Activated CD4-positive, alpha-beta T cell treated with anti-CD3 and anti-CD28 coated beads for 36 hours (primary cell): ENCODE results near the gene EIF4EBP2. TPM values are rescaled to one million over a fixed set of nuclear protein-coding genes. Genes with fewer than 3 reads are reported as not detected.

Source experiments
- ATAC-seq: fragments of 200-7000 bp; cut with Tn5 transposase; one replicate; pipeline ENCODE4 v1.10.0; 2021; ENCODE audit warnings: mild to moderate bottlenecking, moderate library complexity
- CTCF ChIA-PET: fragments of 350-600 bp; sonication (Branson Sonifier 250); formaldehyde crosslinking; loops from one replicate; lab custom pipeline; 2021; ENCODE audit warnings: antibody characterized with exemption; lab: Charles Lee
- POLR2A ChIA-PET: fragments of 350-600 bp; sonication (Branson Sonifier 250); formaldehyde crosslinking; loops from one replicate; lab custom pipeline; 2021; ENCODE audit warnings: antibody characterized with exemption, inconsistent platforms; lab: Charles Lee
- DNase-seq: peaks from one replicate; pipeline ENCODE4 v3.0.0-alpha.2; 2020
- H3K27ac Mint-ChIP-seq: one replicate; pipeline ENCODE4 v1.8.0; 2021; ENCODE audit warnings: mixed read lengths
- H3K27me3 Mint-ChIP-seq: one replicate; pipeline ENCODE4 v1.8.0; 2021; ENCODE audit warnings: mixed read lengths
- H3K36me3 Mint-ChIP-seq: one replicate; pipeline ENCODE4 v1.8.0; 2021; ENCODE audit warnings: low read depth, mixed read lengths
- H3K4me1 Mint-ChIP-seq: one replicate; pipeline ENCODE4 v1.8.0; 2021; ENCODE audit warnings: mixed read lengths
- H3K4me3 Mint-ChIP-seq: one replicate; pipeline ENCODE4 v1.8.0; 2021; ENCODE audit warnings: mild to moderate bottlenecking, moderate library complexity, mixed read lengths
- H3K9me3 Mint-ChIP-seq: one replicate; pipeline ENCODE4 v1.8.0; 2021; ENCODE audit warnings: low read depth, mixed read lengths
- intact Hi-C, 2 experiments: fragments of 100-400 bp; cut with DNase I in 1 of 2; cut with micrococcal nuclease in 1 of 2; formaldehyde crosslinking; loops; one replicate each; pipeline versions ENCODE4 v1.14.2 to v1.15.1; 2022 to 2024; cut with DNase I, micrococcal nuclease
- total RNA-seq, 2 experiments: library from RNA; stranded (reverse); gene quantifications; one replicate each; pipeline ENCODE4 v1.2.3, GENCODE V29; 2021

EIF4EBP2 gene
- total RNA-seq, 2 experiments from 2014 or later: 24.4 to 27.7 TPM

DNA sequence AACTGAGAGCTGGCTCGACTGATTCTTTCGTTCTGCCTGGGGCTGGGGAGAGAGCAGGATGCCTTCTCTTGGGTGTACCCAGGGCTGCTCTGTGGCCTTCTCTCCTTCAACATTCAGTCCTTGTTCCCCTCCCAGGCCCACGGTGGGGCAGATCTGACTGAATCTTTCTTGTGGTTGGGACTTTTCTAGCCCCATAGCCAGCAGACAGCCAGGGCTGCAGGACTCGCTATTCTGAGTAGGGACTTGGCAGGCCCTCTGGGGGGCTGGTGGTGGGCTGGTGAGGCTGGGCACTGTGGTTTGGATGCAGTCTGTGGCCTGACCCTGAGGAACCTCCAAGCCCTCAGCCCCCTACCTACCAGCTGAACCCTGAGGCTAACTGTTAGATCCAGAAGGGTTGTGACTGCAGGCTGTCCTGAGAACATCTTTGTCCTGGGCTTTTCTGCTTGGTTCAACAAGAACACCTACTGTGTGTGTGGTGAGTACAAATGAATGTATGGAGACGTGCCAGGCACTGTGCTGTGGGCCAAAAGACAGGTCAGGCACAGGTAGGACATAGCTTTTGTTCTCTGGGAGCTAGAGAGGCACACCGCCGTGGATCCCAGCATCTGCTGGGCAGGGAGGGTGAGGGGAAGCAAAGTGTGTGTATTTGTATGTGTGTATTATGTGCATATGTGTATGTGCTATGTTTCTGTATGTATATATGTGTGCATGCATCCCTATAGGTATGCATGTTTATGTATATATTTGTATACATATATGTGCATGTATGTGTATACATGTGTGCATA is 72.5 kb downstream of the EIF4EBP2 start:
- Mint-ChIP-seq H3K9me3 (no peaks in the 10 kb centered on the region), H3K27me3 (peaks cover 22% of the 10 kb centered on the region), H3K4me3 (no peak overlapping the region), H3K4me1 (peaks cover 41% of the 10 kb centered on the region), H3K36me3 (peaks cover 2% of the 10 kb centered on the region), H3K27ac (no peak overlapping the region)
- POLR2A ChIA-PET: interaction anchor here (0.6 kb wide), 1 partner anchor 244 kb away, joined by 4 read pairs; no protein-coding TSS in a partner anchor
- DNase-seq: peak; percentile 28
- CTCF ChIA-PET: interaction anchor here (0.6 to 1.4 kb wide), 5 partner anchors 16 to 252 kb away, joined by 3 read pairs; no protein-coding TSS in a partner anchor
- ATAC-seq: no peak
- intact Hi-C loops: loop anchor here (1.0 to 5.0 kb wide), 6 partner anchors 72 to 341 kb away; partner anchors contain the start of genes EIF4EBP2 (in 2 of the 2), LRRC20 (in 1 of the 2) and SGPL1 (in 1 of the 2)

DNA sequence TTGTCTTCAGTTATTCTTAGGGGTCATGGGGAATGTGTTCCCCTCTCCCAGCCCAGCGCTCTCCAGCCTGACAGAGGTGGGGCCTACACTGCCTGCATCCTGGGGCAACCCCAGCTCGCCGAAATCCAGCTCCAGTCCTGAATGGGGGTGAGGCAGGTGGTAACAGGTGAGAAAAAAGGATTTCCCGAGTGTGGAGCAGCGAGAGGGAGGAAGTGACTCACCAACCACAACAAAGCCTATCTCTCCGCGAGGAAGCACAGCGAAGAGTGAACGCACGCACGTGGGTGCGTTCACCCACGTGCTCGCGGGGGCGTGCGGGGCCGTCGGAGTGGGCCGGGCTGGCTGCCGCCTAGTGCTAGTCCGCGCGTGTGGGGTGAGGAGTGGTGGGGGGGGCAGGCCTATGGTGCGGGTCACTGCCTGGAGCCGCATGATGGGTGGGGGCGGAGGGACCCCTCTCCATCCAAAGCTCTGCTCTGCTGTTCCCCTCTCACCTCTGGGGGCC is 73.8 kb downstream of the EIF4EBP2 start:
- ATAC-seq: peak; percentile 41
- Mint-ChIP-seq H3K4me3 (peak overlapping the region; percentile 70), H3K4me1 (peaks cover 41% of the 10 kb centered on the region), H3K36me3 (peaks cover 2% of the 10 kb centered on the region), H3K27me3 (peaks cover 22% of the 10 kb centered on the region), H3K9me3 (no peaks in the 10 kb centered on the region), H3K27ac (peak overlapping the region; percentile 67)
- intact Hi-C loops: loop anchor here (1.0 to 5.0 kb wide), 6 partner anchors 73 to 340 kb away; partner anchors contain the start of genes EIF4EBP2 (in 2 of the 2), LRRC20 (in 1 of the 2) and SGPL1 (in 1 of the 2)
- POLR2A ChIA-PET: interaction anchor here (0.8 kb wide), 1 partner anchor 246 kb away, joined by 3 read pairs; no protein-coding TSS in a partner anchor
- DNase-seq: peak; percentile 89
- CTCF ChIA-PET: interaction anchor here (0.9 to 1.4 kb wide), 3 partner anchors 17 to 256 kb away, joined by 3 to 4 read pairs (median 4); no protein-coding TSS in a partner anchor

Other genes with a start within 250 kb of the EIF4EBP2 start
- 100 to 1,000 TPM in 1 of 2 experiments, 10 to 100 TPM in 1; 89.4 to 107 TPM for gene SAR1A, start 233.6 kb upstream of the EIF4EBP2 start, total RNA-seq
- gene PPA1, start 170.7 kb upstream of the EIF4EBP2 start, total RNA-seq: 100 to 1,000 TPM; 286 to 328 TPM
- not detected for gene NPFFR1, start 120.1 kb upstream of the EIF4EBP2 start, total RNA-seq
- 10 to 100 TPM; 12.8 to 15.9 TPM for gene LRRC20, start 21.5 kb upstream of the EIF4EBP2 start, total RNA-seq
- gene NODAL, start 37.5 kb downstream of the EIF4EBP2 start, total RNA-seq: not detected
- gene PALD1, start 74.6 kb downstream of the EIF4EBP2 start, total RNA-seq: 1 to 10 TPM; 5.4 to 6.7 TPM
- gene PRF1, start 198.6 kb downstream of the EIF4EBP2 start, total RNA-seq: 10 to 100 TPM; 21.8 to 28.6 TPM